MCF 10A (cell line): ENCODE results near the gene ERC2. TPM values are rescaled to one million over a fixed set of nuclear protein-coding genes. Genes with fewer than 3 reads are reported as not detected.

Source experiments
- BruUV-seq: library from RNA; stranded (reverse); fragments of 400-500 nt; replicated peaks from 2 replicates; lab custom pipeline; 2021; lab: Mats Ljungman, UMichigan
- CTCF ChIA-PET: fragments of 300-600 bp; sonication (Branson Sonifier 250); formaldehyde crosslinking; extraction: SDS; loops from one replicate; lab custom pipeline; 2021; ENCODE audit warnings: antibody characterized with exemption, inconsistent platforms; lab: Yijun Ruan, JAX
- POLR2A ChIA-PET: fragments of 300-600, 350-650 bp; sonication (Branson Sonifier 250); formaldehyde crosslinking; extraction: SDS; loops from one replicate; lab custom pipeline; 2020; ENCODE audit warnings: antibody characterized with exemption, inconsistent platforms; lab: Yijun Ruan, JAX
- DNase-seq: peaks from one replicate; pipeline ENCODE4 v3.0.0-alpha.2; 2018; ENCODE audit not compliant: unreplicated experiment
- H3K27ac Mint-ChIP-seq: one replicate; pipeline ENCODE4 v1.8.0; 2022; ENCODE audit warnings: mild to moderate bottlenecking, low read depth, mixed read lengths; ENCODE audit not compliant: unreplicated experiment
- H3K27me3 Mint-ChIP-seq: one replicate; pipeline ENCODE4 v1.8.0; 2022; ENCODE audit warnings: mixed read lengths; ENCODE audit not compliant: insufficient read depth, unreplicated experiment
- H3K36me3 Mint-ChIP-seq: one replicate; pipeline ENCODE4 v1.8.0; 2022; ENCODE audit warnings: mild to moderate bottlenecking, moderate library complexity, mixed read lengths; ENCODE audit not compliant: insufficient read depth, unreplicated experiment
- H3K4me1 Mint-ChIP-seq: one replicate; pipeline ENCODE4 v1.8.0; 2022; ENCODE audit warnings: mixed read lengths; ENCODE audit not compliant: insufficient read depth, unreplicated experiment
- H3K4me3 Mint-ChIP-seq: one replicate; pipeline ENCODE4 v1.8.0; 2022; ENCODE audit warnings: mild to moderate bottlenecking, moderate library complexity, mixed read lengths; ENCODE audit not compliant: unreplicated experiment
- H3K9me3 Mint-ChIP-seq: one replicate; pipeline ENCODE4 v1.8.0; 2022; ENCODE audit warnings: mixed read lengths; ENCODE audit not compliant: unreplicated experiment
- CTCF ChIP-seq: fragments of 200-600 bp; IDR thresholded peaks from one replicate; pipeline ENCODE4 v1.8.0; 2022; ENCODE audit warnings: antibody characterized with exemption, mild to moderate bottlenecking; ENCODE audit not compliant: unreplicated experiment
- intact Hi-C: fragments of 100-400 bp; cut with micrococcal nuclease; formaldehyde crosslinking; loops from 2 replicates; pipeline ENCODE4 v1.14.1; 2022
- total RNA-seq: library from RNA; stranded (reverse); gene quantifications from 2 replicates; pipeline ENCODE4 v1.2.3, GENCODE V29; 2022

ERC2 gene
- total RNA-seq, 1 experiment from 2014 or later: 0.42 TPM

- Mint-ChIP-seq H3K36me3 (no peaks in the 10 kb centered on the region), H3K27me3 (no peaks in the 10 kb centered on the region), H3K27ac (no peak overlapping the region), H3K9me3 (no peaks in the 10 kb centered on the region), H3K4me3 (no peak overlapping the region), H3K4me1 (peaks cover 16% of the 10 kb centered on the region)
- intact Hi-C loops: loop anchor here (1.0 to 10.0 kb wide), 3 partner anchors 103 to 671 kb away; partner anchors contain the start of gene WNT5A
- POLR2A ChIA-PET: no interaction called here
- BruUV-seq: no TSS peak
- no peak for TF ChIP-seq CTCF
- CTCF ChIA-PET: interaction anchor here (0.6 kb wide), 1 partner anchor 777 kb away, joined by 4 read pairs; no protein-coding TSS in a partner anchor
- DNase-seq: no peak
These were observed 846.2 kb downstream of the ERC2 start for GRCh38 chr3:55622116-55622515.

DNA sequence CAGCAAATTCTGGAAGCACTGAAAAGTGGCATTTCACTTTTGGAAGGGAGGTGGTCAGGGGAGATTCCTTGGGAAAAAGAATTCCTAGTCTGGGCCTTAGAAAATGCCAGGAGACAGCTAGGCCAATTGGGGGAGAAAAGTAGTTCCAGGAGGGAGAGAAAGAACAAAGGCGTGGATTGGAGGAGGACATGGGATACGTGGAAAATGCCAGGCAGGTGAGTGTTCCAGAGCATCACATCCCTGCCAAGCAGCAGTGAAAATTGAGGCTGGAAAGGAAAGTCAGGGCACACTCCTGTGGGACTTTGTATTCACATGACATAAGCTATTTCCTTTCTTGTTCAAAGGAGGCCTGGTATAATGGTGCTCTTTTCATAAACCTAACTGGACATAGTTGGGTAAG lies 846.6 kb downstream of the ERC2 start:
- POLR2A ChIA-PET: interaction anchor here (0.7 kb wide), 1 partner anchor 1389 kb away, joined by 3 read pairs; no protein-coding TSS in a partner anchor
- Mint-ChIP-seq H3K9me3 (no peaks in the 10 kb centered on the region), H3K27ac (no peak overlapping the region), H3K36me3 (no peaks in the 10 kb centered on the region), H3K4me1 (peaks cover 16% of the 10 kb centered on the region), H3K27me3 (no peaks in the 10 kb centered on the region), H3K4me3 (no peak overlapping the region)
- CTCF ChIA-PET: interaction anchor here (0.6 to 0.8 kb wide), 2 partner anchors 276 to 776 kb away, joined by 3 to 4 read pairs; no protein-coding TSS in a partner anchor
- intact Hi-C loops: loop anchor here (1.0 to 10.0 kb wide), 3 partner anchors 103 to 670 kb away; partner anchors contain the start of gene WNT5A
- BruUV-seq: no TSS peak
- no peak for TF ChIP-seq CTCF
- DNase-seq: no peak

DNA sequence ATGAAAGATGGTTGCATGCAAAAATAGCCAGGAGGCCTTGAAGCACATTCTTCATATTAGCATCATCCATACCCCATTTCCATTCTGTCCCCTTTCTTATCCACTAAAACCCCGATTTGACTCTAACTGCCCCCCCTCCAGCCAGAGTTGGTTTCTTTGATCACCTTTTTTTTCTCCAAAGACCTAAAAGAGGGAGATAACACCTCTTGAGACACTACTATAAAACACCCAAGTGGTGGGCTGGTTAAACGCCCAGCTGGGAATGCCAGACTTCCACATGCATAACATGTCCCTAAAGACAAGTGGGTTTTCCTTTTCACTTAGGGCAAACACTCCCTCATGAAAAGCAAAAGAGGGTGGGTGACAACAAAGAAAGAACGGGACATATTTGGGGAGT lies 847.2 kb downstream of the ERC2 start:
- TF ChIP-seq CTCF: no peak
- BruUV-seq: no TSS peak
- Mint-ChIP-seq H3K27ac (no peak overlapping the region), H3K9me3 (no peaks in the 10 kb centered on the region), H3K36me3 (no peaks in the 10 kb centered on the region), H3K4me1 (peaks cover 16% of the 10 kb centered on the region), H3K27me3 (no peaks in the 10 kb centered on the region), H3K4me3 (no peak overlapping the region)
- DNase-seq: no peak
- CTCF ChIA-PET: interaction anchor here (0.5 to 0.8 kb wide), 2 partner anchors 277 to 1187 kb away, joined by 3 read pairs; no protein-coding TSS in a partner anchor
- POLR2A ChIA-PET: interaction anchor here (0.7 kb wide), 1 partner anchor 1388 kb away, joined by 3 read pairs; no protein-coding TSS in a partner anchor
- intact Hi-C loops: loop anchor here (5.0 to 10.0 kb wide), 2 partner anchors 104 to 134 kb away; partner anchors contain the start of gene WNT5A

GRCh38 chr3:55620351-55621025 lies 847.8 kb downstream of the ERC2 start:
- Mint-ChIP-seq H3K4me3 (no peak overlapping the region), H3K4me1 (peaks cover 16% of the 10 kb centered on the region), H3K36me3 (no peaks in the 10 kb centered on the region), H3K27ac (no peak overlapping the region), H3K27me3 (no peaks in the 10 kb centered on the region), H3K9me3 (no peaks in the 10 kb centered on the region)
- peak; percentile 42 for DNase-seq
- ChIA-PET POLR2A (interaction anchor here (0.7 kb wide), 1 partner anchor 1388 kb away, joined by 3 read pairs; no protein-coding TSS in a partner anchor), CTCF (interaction anchor here (0.5 to 1.0 kb wide), 2 partner anchors 117 to 1187 kb away, joined by 3 read pairs; no protein-coding TSS in a partner anchor)
- intact Hi-C loops: loop anchor here (5.0 to 10.0 kb wide), 2 partner anchors 104 to 133 kb away; partner anchors contain the start of gene WNT5A
- TF ChIP-seq CTCF: no peak
- BruUV-seq: no TSS peak
